Daoy (cell line): ENCODE measurements around the gene UQCR10. TPM values are rescaled to one million over a fixed set of nuclear protein-coding genes. Genes with fewer than 3 reads are reported as not detected.

Experiments used
- DNase-seq: peaks from one replicate; pipeline ENCODE4 v3.0.0-alpha.2; 2015; ENCODE audit warnings: low read depth
- total RNA-seq: library from RNA; depleted of rRNA; stranded (reverse); fragments of >200 nt; shearing (Covaris generic); gene quantifications from 2 replicates; pipeline ENCODE4 v1.2.3, GENCODE V29; 2014

The UQCR10 gene
- total RNA-seq, 1 experiment from 2014 or later: 45.4 TPM

GRCh38 chr22:29762263-29762662 lies 4.9 kb upstream of the UQCR10 start:
- DNase-seq: no peak

DNA sequence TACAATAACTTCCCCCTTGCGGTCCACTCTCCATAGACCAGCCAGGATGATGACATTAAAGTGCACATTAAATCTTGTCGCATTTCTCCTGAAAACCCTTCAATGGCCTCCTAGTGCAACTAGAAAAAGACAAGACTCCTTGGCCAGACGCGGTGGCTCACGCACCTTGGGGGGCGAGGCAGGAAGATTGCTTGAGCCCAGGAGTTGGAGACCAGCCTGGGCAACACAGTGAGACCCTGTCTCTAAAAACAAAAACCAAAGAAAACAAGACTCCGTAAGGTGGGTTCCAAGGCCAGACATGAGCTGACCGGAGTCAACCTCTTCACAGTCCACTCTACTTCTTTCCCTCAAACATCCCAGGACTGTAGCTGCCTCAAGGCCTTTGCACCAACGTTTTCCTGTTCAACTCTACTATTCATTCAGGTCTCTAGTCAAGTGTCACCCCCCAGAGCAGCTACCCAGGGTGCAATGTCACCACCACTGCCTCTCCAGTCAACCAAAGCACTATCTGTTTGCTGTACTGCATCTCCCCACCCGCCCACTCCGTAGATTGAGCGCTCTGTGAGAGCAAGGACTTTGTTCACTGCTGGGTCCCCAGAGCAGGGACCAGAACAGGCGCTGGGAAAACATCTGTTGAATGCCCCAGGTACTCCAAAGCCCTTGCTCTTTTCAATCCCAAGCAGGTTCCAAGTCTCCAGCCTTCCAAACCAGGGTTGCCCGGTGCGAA lies 1.1 kb upstream of the UQCR10 start:
- DNase-seq: no peak

GRCh38 chr22:29766632-29767170 lies 468 bp upstream of the UQCR10 start, which contains the start of gene ZMAT5:
Gene ZMAT5, minus strand, starts transcription at chr22:29767007. Its CDS starts 18,463 bp downstream, at chr22:29748544.
- peak; percentile 98 for DNase-seq

- DNase-seq: no peak
These were observed 1.0 kb downstream of the UQCR10 start for GRCh38 chr22:29768052-29768693.

GRCh38 chr22:29769723-29770321 lies 2.7 kb downstream of the UQCR10 start:
- DNase-seq: no peak

DNA sequence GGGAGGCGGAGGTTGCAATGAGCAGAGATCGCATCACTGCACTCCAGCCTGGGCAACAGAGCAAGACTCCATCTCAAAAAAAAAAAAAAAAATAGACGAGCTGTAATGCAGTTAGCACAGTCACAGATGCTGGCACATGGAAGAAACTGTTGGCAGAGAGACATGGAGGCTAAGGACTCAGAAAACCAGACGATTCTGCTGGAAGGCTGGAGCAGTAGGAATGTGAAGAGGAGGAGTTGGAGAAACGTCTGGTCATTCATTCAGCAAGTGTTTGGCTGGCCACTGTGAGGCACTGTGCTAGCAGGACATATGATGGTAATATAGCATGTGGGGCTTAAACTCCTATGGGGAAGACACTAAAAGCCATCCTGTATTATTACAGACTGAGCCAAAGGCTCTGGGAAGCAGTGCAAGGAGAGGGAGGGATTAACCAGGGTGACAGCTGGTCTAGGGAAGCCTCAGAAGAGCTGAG lies 5.0 kb downstream of the UQCR10 start:
- peak; percentile 40 for DNase-seq

DNA sequence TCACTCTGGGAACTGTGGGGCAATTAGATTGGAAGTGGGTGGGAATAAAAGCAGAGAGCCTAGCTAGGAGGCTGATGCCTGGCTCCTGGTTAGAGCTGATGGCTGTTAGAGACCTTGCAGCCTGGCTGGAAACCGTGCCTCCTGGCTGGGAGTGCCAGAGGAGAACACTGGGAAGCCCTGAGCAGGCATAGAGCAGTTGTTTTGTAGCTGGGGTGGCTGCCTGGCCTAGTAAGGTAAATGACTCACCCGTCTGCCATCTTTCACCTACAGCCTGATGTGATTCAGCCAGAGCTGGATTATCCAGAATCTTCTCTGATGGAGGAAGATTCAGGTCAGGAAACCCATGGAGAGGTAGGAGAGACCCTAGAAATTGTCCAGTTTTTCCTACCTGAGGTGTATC lies 6.1 kb downstream of the UQCR10 start:
- DNase-seq: peak; percentile 81

DNA sequence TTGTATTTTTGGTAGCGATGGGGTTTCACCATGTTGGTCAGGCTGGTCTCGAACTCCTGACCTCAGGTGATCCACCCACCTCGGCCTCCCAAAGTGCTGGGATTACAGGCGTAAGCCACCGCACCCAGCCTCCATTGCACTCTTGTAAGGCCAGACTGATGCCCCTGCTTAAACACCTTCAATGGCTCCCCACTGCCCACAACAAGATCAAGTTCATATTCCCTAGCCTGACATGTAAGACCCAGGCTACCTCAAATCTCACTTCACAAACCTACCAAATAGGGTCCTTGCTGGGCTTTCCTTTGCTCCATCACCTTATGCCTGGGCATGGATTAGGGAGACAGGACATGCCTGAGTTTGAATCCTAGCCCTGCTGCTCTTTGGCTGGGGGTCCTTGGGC lies 13.1 kb downstream of the UQCR10 start:
- DNase-seq: no peak

- peak; percentile 90 for DNase-seq
These were observed 13.8 kb downstream of the UQCR10 start for GRCh38 chr22:29780748-29781676.

DNA sequence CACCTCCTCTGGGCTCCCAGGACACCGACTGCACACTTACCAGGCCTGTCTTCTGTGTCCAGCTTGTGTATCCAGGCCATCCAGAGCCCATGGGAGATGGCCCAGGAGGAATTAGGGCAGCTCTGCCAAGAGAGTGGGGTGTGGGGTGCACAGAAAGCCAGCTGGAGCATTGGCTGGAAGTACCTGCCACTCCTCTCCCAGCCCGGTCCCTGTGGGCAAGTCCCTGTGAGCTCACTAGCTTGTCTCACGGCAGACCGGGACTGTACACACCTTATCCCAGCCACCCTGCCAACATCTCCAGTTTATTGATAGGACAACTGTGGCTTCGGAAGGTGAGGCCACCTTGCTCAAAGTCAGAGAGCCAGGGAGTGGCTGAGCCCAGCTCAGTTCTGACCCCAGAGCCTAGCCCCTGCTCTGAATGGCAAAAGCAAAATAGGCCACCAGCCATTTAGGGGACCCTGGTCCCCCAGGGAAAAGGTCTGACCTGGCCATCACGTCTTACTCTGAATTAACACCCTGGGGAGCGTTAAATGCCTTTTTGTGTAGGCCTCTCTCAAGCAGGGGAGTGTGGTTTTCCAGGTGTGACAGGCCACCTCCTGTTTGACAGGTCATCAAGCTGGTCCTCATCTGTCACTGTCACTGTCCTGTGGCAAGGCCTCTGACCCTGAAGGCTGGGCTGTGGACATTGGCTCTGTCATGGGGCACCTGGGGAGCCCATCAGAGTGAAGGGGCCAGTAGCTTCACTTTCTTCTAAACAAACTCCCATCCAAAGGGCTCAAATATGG lies 15.1 kb downstream of the UQCR10 start:
- peak; percentile 48 for DNase-seq

GRCh38 chr22:29784451-29785361 lies 17.5 kb downstream of the UQCR10 start:
- no peak for DNase-seq

DNA sequence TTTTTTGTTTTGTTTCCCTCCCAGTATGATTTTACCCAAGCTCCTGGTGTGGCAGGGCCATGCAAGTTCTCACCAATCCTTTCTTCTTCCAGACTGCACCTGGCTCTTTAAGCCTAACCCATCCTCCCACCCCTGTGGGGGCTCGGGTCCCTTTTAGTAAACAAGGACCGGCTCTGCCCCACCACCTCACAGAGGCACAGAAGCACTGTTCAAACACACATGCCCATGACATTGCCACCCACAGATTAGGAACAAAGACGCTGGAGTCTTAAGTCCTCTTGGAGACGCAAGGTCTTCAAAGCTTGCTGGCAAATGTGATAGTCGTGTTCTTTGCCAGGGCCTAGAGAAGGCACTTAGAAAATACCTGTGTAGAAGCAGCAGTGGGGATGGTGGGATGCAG lies 18.9 kb downstream of the UQCR10 start:
- no peak for DNase-seq

DNA sequence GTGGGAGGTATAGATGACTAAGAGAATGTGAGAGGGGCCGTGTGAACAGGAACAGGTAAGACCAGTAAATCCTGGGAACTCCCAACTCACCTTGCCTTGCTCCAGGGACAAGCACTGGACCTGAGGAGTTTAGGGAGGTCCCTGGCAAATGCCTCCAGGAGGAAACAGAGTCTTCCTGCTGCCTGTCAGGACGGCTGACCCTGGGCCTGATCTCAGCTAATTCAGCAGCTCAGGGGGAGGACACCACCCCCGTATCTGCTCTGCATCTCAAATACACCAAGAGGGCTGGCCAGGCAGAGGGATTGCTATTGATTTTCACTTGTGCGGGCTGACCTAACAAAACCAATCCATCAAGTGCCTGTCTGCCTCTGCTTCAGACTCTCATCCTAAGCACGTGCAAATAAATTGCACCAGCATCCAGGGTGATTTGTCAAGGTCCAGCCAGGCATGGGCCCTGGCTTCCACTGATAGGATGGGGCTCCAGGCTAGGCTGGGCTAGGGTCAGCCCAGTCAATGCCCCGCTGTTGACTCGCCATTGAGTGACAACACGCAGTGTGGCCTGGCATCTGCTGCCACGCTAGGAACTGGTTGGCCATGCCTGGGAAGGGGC lies 20.3 kb downstream of the UQCR10 start:
- no peak for DNase-seq

DNA sequence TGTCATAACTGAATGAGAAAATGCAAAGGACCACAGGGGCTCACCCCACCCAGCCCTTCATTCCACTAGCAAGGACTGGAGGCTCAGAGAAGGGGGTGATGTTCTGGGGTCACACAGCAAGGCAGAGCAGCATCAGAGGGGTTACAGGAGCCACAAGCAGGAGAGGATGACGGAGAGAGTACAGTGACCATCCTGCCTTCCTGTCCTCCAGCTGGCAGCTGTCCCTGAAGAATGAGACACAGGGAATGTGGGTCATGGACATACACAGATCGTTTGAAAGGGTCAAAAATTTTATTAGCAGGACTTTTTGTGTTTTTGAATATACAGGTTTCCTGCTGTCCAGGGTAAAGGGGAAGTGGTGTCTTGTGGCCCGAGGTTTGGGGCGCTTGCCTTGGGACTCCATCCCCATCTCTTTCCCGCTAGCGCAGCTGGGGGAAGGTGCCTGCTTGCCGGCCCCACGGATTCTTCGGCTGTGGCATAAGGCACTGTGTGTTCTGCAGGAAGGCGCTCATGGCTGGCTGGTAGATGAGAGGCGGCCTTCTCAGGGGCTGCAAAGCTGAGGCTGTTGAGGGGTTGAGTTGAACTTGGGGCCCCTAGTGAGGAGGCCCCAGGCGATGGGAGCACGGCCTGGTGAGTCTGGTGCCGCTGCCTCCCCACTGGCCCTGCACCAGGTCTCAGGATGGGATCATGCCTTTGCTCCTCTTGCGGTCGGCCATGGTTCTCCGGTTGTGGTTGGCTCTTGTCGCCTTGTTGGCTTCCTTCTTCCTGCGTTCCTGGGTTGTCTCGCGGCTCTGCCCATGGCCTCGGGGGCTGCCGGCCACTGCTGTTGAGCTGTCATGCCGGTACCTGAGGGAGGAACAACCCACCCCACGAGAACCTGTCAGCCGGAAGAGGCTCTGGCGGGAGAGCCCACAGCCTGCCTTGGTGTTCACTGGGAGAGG lies 21.4 kb downstream of the UQCR10 start:
- no peak for DNase-seq

DNA sequence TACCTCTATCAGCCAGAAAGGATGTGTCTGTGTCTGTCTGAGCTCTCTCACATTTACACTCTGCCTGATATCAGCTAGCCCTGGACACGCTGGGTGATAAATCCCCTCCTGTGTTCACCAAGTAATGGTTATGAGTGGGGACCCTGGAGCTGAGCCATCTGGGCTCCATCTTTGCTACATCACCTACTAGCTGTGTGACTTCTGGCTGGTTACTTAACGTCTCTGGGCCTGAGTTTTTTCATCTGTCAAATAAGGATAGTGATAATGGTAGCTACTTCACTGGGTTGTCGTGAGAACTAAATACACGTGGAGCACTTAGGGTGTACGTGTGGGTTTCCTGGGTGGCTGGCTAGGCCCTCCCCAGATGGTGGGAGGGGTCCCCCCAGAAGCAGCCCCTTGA lies 22.9 kb downstream of the UQCR10 start:
- no peak for DNase-seq

GRCh38 chr22:29793396-29793795 lies 26.2 kb downstream of the UQCR10 start:
- no peak for DNase-seq

DNA sequence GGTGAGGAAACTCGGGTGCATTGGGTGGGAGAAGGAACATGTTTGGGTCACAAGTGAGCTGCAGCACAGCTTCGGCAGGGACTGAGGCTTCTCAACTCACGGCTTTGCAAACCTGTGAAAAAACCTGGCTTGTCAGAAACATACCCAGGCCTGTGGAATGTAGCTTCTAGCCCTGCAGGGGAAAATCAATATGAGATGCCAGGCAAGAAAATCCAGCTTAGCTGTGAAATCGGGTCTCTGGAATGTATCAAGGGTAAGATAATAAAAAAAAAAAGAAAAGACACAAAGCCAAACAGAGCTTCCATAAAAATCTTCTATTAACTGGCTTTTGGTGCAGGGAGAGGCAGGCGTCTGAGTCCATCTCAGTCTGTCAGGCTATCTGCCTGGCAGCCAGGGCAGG lies 28.5 kb downstream of the UQCR10 start:
- DNase-seq: no peak

DNA sequence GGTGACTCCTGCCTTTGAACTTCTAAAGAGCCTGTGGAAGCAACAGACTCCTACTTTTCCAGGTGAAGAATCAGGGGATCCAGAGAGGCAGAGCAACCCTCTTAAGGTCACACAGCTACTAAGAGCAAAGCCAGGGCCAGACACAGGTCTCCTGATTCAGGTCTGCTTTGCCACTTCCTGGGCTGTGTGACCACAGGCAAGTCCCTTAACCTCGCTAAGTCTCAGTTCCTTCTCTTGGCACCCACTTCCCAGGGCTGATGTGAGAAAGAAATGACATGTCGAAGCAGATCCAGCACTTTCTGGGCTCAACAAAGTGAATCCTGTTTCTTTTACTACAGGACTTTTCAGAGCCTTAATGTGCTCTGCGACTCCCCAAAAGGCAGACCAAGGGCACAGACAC lies 30.2 kb downstream of the UQCR10 start:
- no peak for DNase-seq
